H9 (cell line): ENCODE measurements around the gene TFF3. TPM values are rescaled to one million over a fixed set of nuclear protein-coding genes. Genes with fewer than 3 reads are reported as not detected.

Source experiments
- DNase-seq: peaks from one replicate; pipeline ENCODE4 v3.0.0-alpha.2; 2017
- H2AFZ ChIP-seq: one replicate; pipeline ENCODE4 v1.6.1; 2013; ENCODE audit warnings: mild to moderate bottlenecking, low read length, control low read depth, moderate library complexity
- H2AK5ac ChIP-seq: 2 replicates; pipeline ENCODE4 v1.6.1; 2013; ENCODE audit warnings: low read length, control low read depth, mixed read lengths; ENCODE audit not compliant: insufficient read length
- H2BK120ac ChIP-seq: one replicate; pipeline ENCODE4 v1.6.1; 2013; ENCODE audit warnings: low read depth, mild to moderate bottlenecking, low read length, control low read depth, inconsistent platforms; ENCODE audit not compliant: poor library complexity, severe bottlenecking
- H2BK12ac ChIP-seq: 2 replicates; pipeline ENCODE4 v1.6.1; 2013; ENCODE audit warnings: low read length, control low read depth, mixed read lengths, low read depth; ENCODE audit not compliant: insufficient read length
- H2BK15ac ChIP-seq: 2 replicates; pipeline ENCODE4 v1.6.1; 2013; ENCODE audit warnings: low read depth, low read length, control low read depth
- H2BK20ac ChIP-seq: one replicate; pipeline ENCODE4 v1.6.1; 2013; ENCODE audit warnings: low read depth, mild to moderate bottlenecking, low read length, control low read depth, inconsistent platforms; ENCODE audit not compliant: poor library complexity, severe bottlenecking
- H2BK5ac ChIP-seq: 2 replicates; pipeline ENCODE4 v1.6.1; 2013; ENCODE audit warnings: low read length, control low read depth, mixed read lengths; ENCODE audit not compliant: insufficient read length
- H3K14ac ChIP-seq: 2 replicates; pipeline ENCODE4 v1.6.1; 2013; ENCODE audit warnings: low read length, control low read depth; ENCODE audit not compliant: insufficient read depth
- H3K18ac ChIP-seq: 2 replicates; pipeline ENCODE4 v1.6.1; 2013; ENCODE audit warnings: low read depth, mild to moderate bottlenecking, mixed read lengths, low read length, control low read depth; ENCODE audit not compliant: insufficient read length
- H3K23ac ChIP-seq: 2 replicates; pipeline ENCODE4 v1.6.1; 2013; ENCODE audit warnings: low read length, control low read depth, mixed read lengths, low read depth; ENCODE audit not compliant: insufficient read length
- H3K23me2 ChIP-seq: 2 replicates; pipeline ENCODE4 v1.6.1; 2013; ENCODE audit warnings: low read depth, mild to moderate bottlenecking, mixed read lengths, low read length, control low read depth; ENCODE audit not compliant: insufficient read length, poor library complexity, severe bottlenecking
- H3K27ac ChIP-seq: 2 replicates; pipeline ENCODE4 v1.5.1; 2013; ENCODE audit warnings: low read length, control low read depth, mixed read lengths, low read depth; ENCODE audit not compliant: insufficient read length
- H3K27me3 ChIP-seq: 2 replicates; pipeline ENCODE4 v1.6.1; 2013; ENCODE audit warnings: low read length, control low read depth, inconsistent platforms; ENCODE audit not compliant: insufficient read depth
- H3K4ac ChIP-seq: 2 replicates; pipeline ENCODE4 v1.6.1; 2013; ENCODE audit warnings: low read depth, mild to moderate bottlenecking, control low read depth, inconsistent platforms, low read length, moderate library complexity
- H3K4me1 ChIP-seq: 2 replicates; pipeline ENCODE4 v1.6.1; 2013; ENCODE audit warnings: low read length, control low read depth, inconsistent platforms; ENCODE audit not compliant: insufficient read depth
- H3K4me2 ChIP-seq: 2 replicates; pipeline ENCODE4 v1.6.1; 2013; ENCODE audit warnings: low read length, control low read depth, mixed read lengths; ENCODE audit not compliant: insufficient read length, insufficient read depth
- H3K56ac ChIP-seq: 2 replicates; pipeline ENCODE4 v1.6.1; 2013; ENCODE audit warnings: low read depth, mild to moderate bottlenecking, mixed read lengths, low read length, control low read depth; ENCODE audit not compliant: insufficient read length
- H3K79me1 ChIP-seq: 2 replicates; pipeline ENCODE4 v1.6.1; 2013; ENCODE audit warnings: low read depth, mild to moderate bottlenecking, moderate library complexity, low read length, control low read depth, inconsistent platforms; ENCODE audit not compliant: insufficient read depth, poor library complexity, severe bottlenecking
- H3K79me2 ChIP-seq: 2 replicates; pipeline ENCODE4 v1.6.1; 2013; ENCODE audit warnings: low read length, control low read depth, inconsistent platforms; ENCODE audit not compliant: insufficient read depth
- H3K9ac ChIP-seq: 2 replicates; pipeline ENCODE4 v1.6.1; 2013; ENCODE audit warnings: low read length, control low read depth, mixed read lengths; ENCODE audit not compliant: insufficient read length; ENCODE audit errors: extremely low read depth
- H3K9me3 ChIP-seq: one replicate; pipeline ENCODE4 v1.6.1; 2013; ENCODE audit warnings: low read depth, low read length, inconsistent platforms; ENCODE audit not compliant: control insufficient read depth
- H3T11ph ChIP-seq: one replicate; pipeline ENCODE4 v1.6.1; 2013; ENCODE audit warnings: mild to moderate bottlenecking, low read length, control low read depth, inconsistent platforms
- H4K20me1 ChIP-seq: one replicate; pipeline ENCODE4 v1.6.1; 2013; ENCODE audit not compliant: control insufficient read depth, insufficient read length, insufficient read depth
- H4K5ac ChIP-seq: 2 replicates; pipeline ENCODE4 v1.6.1; 2013; ENCODE audit warnings: low read depth, mild to moderate bottlenecking, mixed read lengths, low read length, control low read depth; ENCODE audit not compliant: insufficient read length
- H4K8ac ChIP-seq: replicated peaks from 2 replicates; pipeline ENCODE4 v1.6.1; 2013; ENCODE audit warnings: low read length, control low read depth, mixed read lengths, low read depth; ENCODE audit not compliant: insufficient read length
- H4K91ac ChIP-seq: 2 replicates; pipeline ENCODE4 v1.6.1; 2013; ENCODE audit warnings: low read depth, mild to moderate bottlenecking, moderate library complexity, mixed read lengths, low read length, control low read depth; ENCODE audit not compliant: insufficient read length
- H3K27ac Mint-ChIP-seq, 3 experiments: 2 replicates in 2 of 3; 3 replicates in 1 of 3; pipeline ENCODE4 v1.8.0; 2020 to 2021; ENCODE audit warnings: mixed read lengths in 3 of 3, mild to moderate bottlenecking in 1 of 3, moderate library complexity in 1 of 3
- H3K27me3 Mint-ChIP-seq: 2 replicates; pipeline ENCODE4 v1.8.0; 2021; ENCODE audit warnings: low read depth, mild to moderate bottlenecking, moderate library complexity, mixed read lengths
- H3K36me3 Mint-ChIP-seq, 3 experiments: 2 replicates in 2 of 3; 3 replicates in 1 of 3; pipeline ENCODE4 v1.8.0; 2020 to 2021; ENCODE audit warnings: low read depth in 3 of 3, mixed read lengths in 3 of 3; ENCODE audit not compliant: insufficient read depth in 1 of 3
- H3K4me1 Mint-ChIP-seq, 2 experiments: 2 replicates each; pipeline ENCODE4 v1.8.0; 2020; ENCODE audit warnings: mixed read lengths in 2 of 2
- H3K4me3 Mint-ChIP-seq, 2 experiments: 2 replicates in 1 of 2; 3 replicates in 1 of 2; pipeline ENCODE4 v1.8.0; 2020 to 2021; ENCODE audit warnings: mild to moderate bottlenecking in 2 of 2, mixed read lengths in 2 of 2, moderate library complexity in 1 of 2
- H3K9me3 Mint-ChIP-seq, 2 experiments: 2 replicates in 1 of 2; 3 replicates in 1 of 2; pipeline ENCODE4 v1.8.0; 2020; ENCODE audit warnings: mild to moderate bottlenecking in 2 of 2, mixed read lengths in 2 of 2, moderate library complexity in 1 of 2
- CTCF ChIP-seq: fragments of 200-600 bp; sonication (generic); conservative IDR thresholded peaks from 3 replicates; pipeline ENCODE4 v1.8.0; 2021; ENCODE audit warnings: antibody characterized with exemption, mild to moderate bottlenecking
- WGBS: extraction: QIAGEN DNeasy Blood & Tissue Kit; methylation state at CpG from one replicate; pipeline ENCODE4 v1.1.7; 2013; ENCODE audit warnings: missing lambda C conversion rate, low lambda C conversion rate, mixed read lengths; ENCODE audit not compliant: insufficient read length; ENCODE audit errors: extremely low coverage; 5-methylcytosine and 5-hydroxymethylcytosine counted together
- total RNA-seq: library from RNA; stranded (reverse); gene quantifications from 2 replicates; pipeline ENCODE4 v1.2.1, GENCODE V29; 2021

TFF3 gene
- total RNA-seq, 1 experiment from 2014 or later: 1.5 TPM

- Histone ChIP-seq H3K4me1 (peaks cover 2% of the 10 kb centered on the region; the same call in 1 of the 2 replicates), H4K8ac (no peak overlapping the region), H4K20me1 (no peaks in the 10 kb centered on the region), H4K91ac (no peak overlapping the region), H3K56ac (no peak overlapping the region), H2BK20ac (no peak overlapping the region), H3K9me3 (no peaks in the 10 kb centered on the region), H3K23me2 (no peaks in the 10 kb centered on the region), H3K14ac (peak overlapping the region; percentile 57), H3K79me2 (no peaks in the 10 kb centered on the region), H3K79me1 (no peaks in the 10 kb centered on the region), H4K5ac (no peak overlapping the region), H3K18ac (no peak overlapping the region), H3K4me2 (no peak overlapping the region), H2BK120ac (no peak overlapping the region), H3K23ac (no peak overlapping the region), H3K27ac (no peak overlapping the region), H3T11ph (no peak overlapping the region), H3K27me3 (no peaks in the 10 kb centered on the region), H2AFZ (no peak overlapping the region), H3K4ac (no peak overlapping the region), H3K9ac (no peak overlapping the region), H2BK5ac (no peak overlapping the region), H2BK15ac (no peak overlapping the region), H2BK12ac (no peak overlapping the region), H2AK5ac (no peak overlapping the region)
- Mint-ChIP-seq H3K27ac (no peak overlapping the region), H3K36me3 (no peaks in the 10 kb centered on the region), H3K4me3 (no peak overlapping the region), H3K27me3 (no peaks in the 10 kb centered on the region; the same call in 1 of the 2 replicates), H3K9me3 (no peaks in the 10 kb centered on the region; a peak in 1 of 5 replicates), H3K4me1 (peaks cover 25 to 40% of the 10 kb centered on the region in 2 experiments)
- TF ChIP-seq CTCF: no peak
- WGBS: no CpG with 5 or more reads among the region's 18 CpGs
- no peak for DNase-seq
Observed at GRCh38 chr21:42263591-42264131, 51.5 kb downstream of the TFF3 start.
